ENCODE data around the gene DDT. TPM values are rescaled to one million over a fixed set of nuclear protein-coding genes. Genes with fewer than 3 reads are reported as not detected.
"Not testable (repeated sequence)": the region's sequence is repeated elsewhere in the genome, so short reads cannot be mapped to it uniquely, and the experiment has no call there.

Gene DDT
- total RNA-seq, 2 donors from 2014 or later: 131 to 285 TPM

- no peak for DNase-seq (ENCODE audit: low spot score)
- intact Hi-C loops (cut with DNase I): loop anchor here (5.0 kb wide), 1 partner anchor 43 kb away; no protein-coding TSS in a partner anchor
- Histone ChIP-seq H3K4me3 (no peak overlapping the region), H3K4me1 (replicated peaks) (no peaks in the 10 kb centered on the region), H3K9me3 (no peaks in the 10 kb centered on the region), H3K27me3 (replicated peaks; ENCODE audit: insufficient read depth) (no peaks in the 10 kb centered on the region), H3K36me3 (no peaks in the 10 kb centered on the region), H3K27ac (no peak overlapping the region)
- 76% methylated on average over 5 of the region's 5 CpGs for WGBS
- TF ChIP-seq CTCF (IDR thresholded peaks at IDR 0.05) (no peak), POLR2AphosphoS5 (IDR thresholded peaks at IDR 0.05) (no peak), POLR2A (IDR thresholded peaks at IDR 0.05) (no peak)
Observed at GRCh38 chr22:23970201-23970641, 4.0 kb downstream of the DDT start.

DNA sequence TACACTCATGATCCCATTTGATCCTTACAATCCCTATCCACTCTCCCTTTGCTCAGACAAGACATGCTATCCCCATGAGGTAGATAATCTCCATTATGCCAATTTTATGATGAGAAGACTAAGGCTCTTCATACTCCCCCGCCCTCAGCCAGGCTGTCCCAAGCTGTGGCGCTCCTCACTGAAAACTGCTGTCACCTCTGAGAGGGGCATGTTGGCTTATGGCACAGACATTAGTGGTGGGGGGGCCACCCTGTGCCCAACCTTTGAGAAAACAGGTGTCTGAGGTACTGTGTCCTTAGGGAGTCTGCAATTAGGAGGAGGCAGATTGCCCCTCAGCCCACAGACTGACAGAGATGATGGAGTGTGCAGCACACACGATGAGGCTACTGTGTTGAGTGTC lies 5.2 kb downstream of the DDT start:
- 93% methylated on average over 3 of the region's 3 CpGs for WGBS
- Histone ChIP-seq H3K36me3 (no peaks in the 10 kb centered on the region), H3K9me3 (no peaks in the 10 kb centered on the region), H3K27ac (no peak overlapping the region), H3K4me1 (replicated peaks) (no peaks in the 10 kb centered on the region), H3K4me3 (no peak overlapping the region), H3K27me3 (replicated peaks; ENCODE audit: insufficient read depth) (no peaks in the 10 kb centered on the region)
- TF ChIP-seq POLR2AphosphoS5 (IDR thresholded peaks at IDR 0.05) (no peak), POLR2A (IDR thresholded peaks at IDR 0.05) (no peak), CTCF (IDR thresholded peaks at IDR 0.05) (no peak)
- no peak for DNase-seq (ENCODE audit: low spot score)
- intact Hi-C loops (cut with DNase I): no loop called here

DNA sequence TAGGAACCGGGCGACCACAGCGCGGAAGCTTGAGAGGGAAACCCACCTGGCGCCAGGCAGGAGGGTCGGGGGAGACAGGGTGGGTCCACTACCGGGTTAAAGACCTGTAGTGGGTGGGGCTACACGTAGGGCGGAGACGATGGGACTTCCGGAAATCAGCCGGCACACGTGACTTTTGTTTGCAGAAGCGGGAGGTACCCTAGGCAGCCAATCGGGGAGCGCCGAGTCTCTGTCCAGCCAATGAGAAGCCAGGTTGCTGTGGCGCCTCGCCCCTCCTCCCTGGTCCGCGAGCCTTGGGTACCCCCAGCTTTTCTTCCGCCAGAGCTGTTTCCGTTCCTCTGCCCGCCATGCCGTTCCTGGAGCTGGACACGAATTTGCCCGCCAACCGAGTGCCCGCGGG lies 7.7 kb downstream of the DDT start, which contains the start of gene DDTL:
TSS of gene DDTL (plus strand) at position 321 of the 400 bp plus-strand sequence. CDS start at position 348, 27 bp downstream.
- H3K27ac ChIP-seq; H3K27me3 ChIP-seq (replicated peaks; ENCODE audit: insufficient read depth); DNase-seq (ENCODE audit: low spot score); H3K4me1 ChIP-seq (replicated peaks); H3K4me3 ChIP-seq; intact Hi-C loops (cut with DNase I); H3K36me3 ChIP-seq; H3K9me3 ChIP-seq: not testable (repeated sequence)
- WGBS: no CpG with 5 or more reads among the region's 30 CpGs

- H3K27me3 ChIP-seq (replicated peaks; ENCODE audit: insufficient read depth); DNase-seq (ENCODE audit: low spot score); H3K4me3 ChIP-seq; H3K36me3 ChIP-seq; intact Hi-C loops (cut with DNase I); H3K4me1 ChIP-seq (replicated peaks); H3K27ac ChIP-seq; H3K9me3 ChIP-seq: not testable (repeated sequence)
- no CpG with 5 or more reads among the region's 18 CpGs for WGBS
Observed at GRCh38 chr22:23966094-23966493, 8.1 kb downstream of the DDT start.

GRCh38 chr22:23961084-23961771 lies 13.0 kb downstream of the DDT start, which contains the start of gene GSTT2B:
Gene GSTT2B, minus strand, starts transcription at chr22:23961195. Its CDS starts 64 bp downstream, at chr22:23961131.
- H3K36me3 ChIP-seq; H3K27ac ChIP-seq; H3K4me1 ChIP-seq (replicated peaks); H3K9me3 ChIP-seq; DNase-seq (ENCODE audit: low spot score); H3K27me3 ChIP-seq (replicated peaks; ENCODE audit: insufficient read depth); H3K4me3 ChIP-seq; intact Hi-C loops (cut with DNase I): not testable (repeated sequence)
- no CpG with 5 or more reads among the region's 43 CpGs for WGBS

GRCh38 chr22:23956301-23956900 lies 17.8 kb downstream of the DDT start:
- 17% methylated on average over 12 of the region's 12 CpGs for WGBS

DNA sequence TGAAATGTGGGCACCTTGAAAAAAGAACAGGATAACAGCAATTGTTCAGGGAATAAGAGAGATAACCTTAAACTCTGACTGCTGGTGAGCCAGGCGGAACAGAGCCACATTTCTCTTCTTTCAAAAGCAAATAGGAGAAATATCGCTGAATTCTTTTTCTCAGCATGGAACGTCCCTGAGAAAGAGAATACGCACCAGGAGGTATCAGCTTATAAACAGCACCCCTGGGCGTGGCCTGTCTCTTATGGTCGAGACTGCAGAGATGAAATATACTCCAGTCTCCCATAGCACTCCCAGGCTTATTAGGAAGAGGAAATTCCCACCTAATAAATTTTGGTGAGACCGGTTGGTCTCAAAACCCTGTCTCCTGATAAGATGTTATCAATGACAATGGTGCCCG lies 18.4 kb downstream of the DDT start:
- intact Hi-C loops (cut with DNase I): loop anchor here (10.0 kb wide), 1 partner anchor 209 kb away; no protein-coding TSS in a partner anchor
- not testable (repeated sequence) for H3K27ac ChIP-seq; H3K4me1 ChIP-seq (replicated peaks); H3K36me3 ChIP-seq; H3K9me3 ChIP-seq; H3K27me3 ChIP-seq (replicated peaks; ENCODE audit: insufficient read depth); DNase-seq (ENCODE audit: low spot score); H3K4me3 ChIP-seq
- WGBS: 79% methylated on average over 7 of the region's 8 CpGs

More at GRCh38 chr22:23956301-23956900, 17.8 kb downstream of the DDT start:
- TF ChIP-seq POLR2AphosphoS5 (IDR thresholded peaks at IDR 0.05) (peak; percentile 51), CTCF (IDR thresholded peaks at IDR 0.05) (peak; percentile 76 to 93 (median 86))
- H3K36me3 ChIP-seq; H3K27ac ChIP-seq; H3K4me1 ChIP-seq (replicated peaks); H3K9me3 ChIP-seq; H3K27me3 ChIP-seq (replicated peaks; ENCODE audit: insufficient read depth); H3K4me3 ChIP-seq: not testable (repeated sequence)
- intact Hi-C loops (cut with DNase I): loop anchor here (10.0 kb wide), 1 partner anchor 208 kb away; no protein-coding TSS in a partner anchor
- peak; percentile 86 for DNase-seq (ENCODE audit: low spot score)

- 67% methylated on average over 6 of the region's 6 CpGs for WGBS
- not testable (repeated sequence) for DNase-seq (ENCODE audit: low spot score); H3K4me1 ChIP-seq (replicated peaks); H3K9me3 ChIP-seq; H3K27ac ChIP-seq; H3K4me3 ChIP-seq; H3K36me3 ChIP-seq; H3K27me3 ChIP-seq (replicated peaks; ENCODE audit: insufficient read depth)
- intact Hi-C loops (cut with DNase I): loop anchor here (10.0 kb wide), 1 partner anchor 210 kb away; no protein-coding TSS in a partner anchor
Observed at GRCh38 chr22:23954991-23955305, 19.3 kb downstream of the DDT start.

All from prostate gland (tissue), 2 donors.